ENCODE results near the gene SGCE. TPM values are rescaled to one million over a fixed set of nuclear protein-coding genes. Genes with fewer than 3 reads are reported as not detected.

SGCE gene
- total and polyA plus RNA-seq, 10 of the 15 experiments (the other 5 are each of a cell fraction or from before 2014, with no cell fraction given): 30.5 to 80.1 (median 49.2) TPM

GRCh38 chr7:94656925-94657731 lies 1.2 kb upstream of the SGCE start:
- H3K27ac ChIP-seq (ENCODE audit: control insufficient read depth, insufficient read depth): no peak overlapping the region
- TF ChIP-seq ZNF687 (IDR thresholded peaks at IDR 0.05): no peak
- TF ChIP-seq MLLT1 (IDR thresholded peaks at IDR 0.05): no peak
- TF ChIP-seq IKZF1 (conservative IDR thresholded peaks at IDR 0.05): 0 out of 2 replicates have a peak, but pooled peaks have one; percentile 18
- peak; percentile 81 for TF ChIP-seq YY1 (IDR thresholded peaks at IDR 0.05; ENCODE audit: low read depth, low read length)
- no peak for TF ChIP-seq E4F1 (IDR thresholded peaks at IDR 0.05; ENCODE audit: borderline replicate concordance, partially characterized antibody)
- TF ChIP-seq SKIL (IDR thresholded peaks at IDR 0.05; ENCODE audit: low read depth, poor library complexity, severe bottlenecking): no peak
- TF ChIP-seq PML (IDR thresholded peaks at IDR 0.05; ENCODE audit: low read length): 0 out of 2 replicates have a peak, but pooled peaks have one; percentile 7
- peak; percentile 3; the same call in 2 of the 3 replicates for ATAC-seq
- H3K9ac ChIP-seq (ENCODE audit: control insufficient read depth, insufficient read depth, low read length): peak overlapping the region; percentile 17; the same call in 1 of the 2 replicates
- H3K9me3 ChIP-seq (replicated peaks; ENCODE audit: control insufficient read depth, insufficient read depth, low read length): no peaks in the 10 kb centered on the region; the same call in 2 of the 3 replicates
- no peaks in the 10 kb centered on the region for H4K20me1 ChIP-seq (ENCODE audit: control insufficient read depth, insufficient read depth)
- peak overlapping the region; percentile 84 for H3K4me2 ChIP-seq (ENCODE audit: control insufficient read depth, insufficient read depth)
- H3K4me3 ChIP-seq: peak overlapping the region; percentile 71
- SMC1A ChIA-PET (ENCODE audit: uncharacterized antibody, unreplicated experiment): interaction anchor here (0.8 to 5.6 kb wide), 15 partner anchors 10 to 843 kb away, joined by 3 to 57 read pairs (median 3); no protein-coding TSS in a partner anchor
- H3K79me2 ChIP-seq (ENCODE audit: control insufficient read depth, insufficient read depth, low read length): peaks cover 12% of the 10 kb centered on the region
- CTCF ChIA-PET: interaction anchor here (0.6 to 4.3 kb wide), 10 partner anchors 30 to 1033 kb away, joined by 3 to 45 read pairs (median 4); no protein-coding TSS in a partner anchor
- RAD21 ChIA-PET (ENCODE audit: unreplicated experiment): interaction anchor here (0.7 to 6.0 kb wide), 8 partner anchors 26 to 820 kb away, joined by 3 to 92 read pairs (median 4); no protein-coding TSS in a partner anchor
- POLR2A ChIA-PET: interaction anchor here (1.1 to 3.0 kb wide), 3 partner anchors 26 to 212 kb away, joined by 3 to 9 read pairs (median 4); partner anchors contain the start of gene CASD1
- no peak for FAIRE-seq
- intact Hi-C loops (cut with micrococcal nuclease; ENCODE audit: unreplicated experiment) (loop anchor here (1.0 to 10.0 kb wide), 4 partner anchors 145 to 1028 kb away; no protein-coding TSS in a partner anchor), in situ Hi-C loops (cut with MboI) (no loop called here)
- H3K36me3 ChIP-seq (ENCODE audit: control insufficient read depth in 2 of 2, insufficient read depth in 2 of 2, low read length in 1 of 2): no peaks in the 10 kb centered on the region
- whole genome bisulfite sequencing (ENCODE audit: insufficient coverage, insufficient replicate concordance, low lambda C conversion rate, missing lambda C conversion rate): 35% methylated on average over 36 of the region's 36 CpGs
- no peak for DNase-seq (ENCODE audit: low read depth, low spot score)
- H3K4me1 ChIP-seq (ENCODE audit: control insufficient read depth, insufficient read depth, low read length): no peaks in the 10 kb centered on the region; the same call in 1 of the 2 replicates
- no peaks in the 10 kb centered on the region for H3K27me3 ChIP-seq (replicated peaks in 1 of 2; ENCODE audit: control insufficient read depth in 2 of 2, insufficient read depth in 2 of 2, low read length in 1 of 2)
- H2AFZ ChIP-seq (ENCODE audit: control insufficient read depth, low read depth, low read length): peak overlapping the region; percentile 82
- BruUV-seq (replicated peaks): no TSS peak

All from GM12878 (cell line).